Mucosa of gallbladder (tissue), 1 donor: Measurements from ENCODE around the gene ARHGEF19. TPM values are rescaled to one million over a fixed set of nuclear protein-coding genes. Genes with fewer than 3 reads are reported as not detected.
"Not testable (repeated sequence)": the region's sequence is repeated elsewhere in the genome, so short reads cannot be mapped to it uniquely, and the experiment has no call there.

ENCODE experiments used
- DNase-seq: peaks from one replicate; pipeline ENCODE4 v3.0.0-alpha.2; 2020; ENCODE audit warnings: low spot score
- total RNA-seq: library from RNA; stranded (reverse); gene quantifications from one replicate; pipeline ENCODE4 v1.2.1, GENCODE V29; 2021
- donor health status: DM: no; HTN: no; CAD: no.

ARHGEF19 gene
- total RNA-seq, 1 donor from 2014 or later: 6.4 TPM

DNA sequence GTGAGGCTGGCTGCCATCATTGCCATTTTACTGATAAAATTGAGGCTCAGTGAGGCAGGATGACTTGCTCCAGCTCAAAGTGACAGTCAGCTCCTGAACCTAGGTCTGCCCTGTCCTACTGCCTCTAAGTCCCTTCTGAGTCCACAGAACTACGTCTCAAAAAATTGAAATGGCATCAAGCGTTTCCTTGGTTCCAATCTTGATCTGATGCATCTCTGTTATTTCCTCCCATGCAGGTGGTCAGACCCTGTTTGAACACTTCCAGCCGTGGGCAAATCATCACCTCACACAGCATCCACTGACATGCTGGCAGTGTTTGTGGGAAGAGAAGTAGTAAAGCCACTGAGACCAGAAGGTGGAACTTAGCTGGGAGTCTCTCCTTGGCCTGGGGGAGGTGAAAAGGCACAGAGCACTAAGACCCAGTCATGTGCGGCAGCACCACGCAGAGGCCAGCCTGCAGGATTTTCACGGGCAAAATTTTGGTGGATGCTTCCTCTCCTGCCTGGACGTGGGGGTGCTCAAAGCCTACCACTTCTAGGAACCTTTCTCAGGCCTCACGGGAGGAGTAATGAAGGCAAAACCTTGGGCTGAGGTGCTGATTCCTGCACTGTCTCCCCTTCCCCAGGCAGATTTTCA lies 32.3 kb upstream of the ARHGEF19 start:
- DNase-seq: no peak

DNA sequence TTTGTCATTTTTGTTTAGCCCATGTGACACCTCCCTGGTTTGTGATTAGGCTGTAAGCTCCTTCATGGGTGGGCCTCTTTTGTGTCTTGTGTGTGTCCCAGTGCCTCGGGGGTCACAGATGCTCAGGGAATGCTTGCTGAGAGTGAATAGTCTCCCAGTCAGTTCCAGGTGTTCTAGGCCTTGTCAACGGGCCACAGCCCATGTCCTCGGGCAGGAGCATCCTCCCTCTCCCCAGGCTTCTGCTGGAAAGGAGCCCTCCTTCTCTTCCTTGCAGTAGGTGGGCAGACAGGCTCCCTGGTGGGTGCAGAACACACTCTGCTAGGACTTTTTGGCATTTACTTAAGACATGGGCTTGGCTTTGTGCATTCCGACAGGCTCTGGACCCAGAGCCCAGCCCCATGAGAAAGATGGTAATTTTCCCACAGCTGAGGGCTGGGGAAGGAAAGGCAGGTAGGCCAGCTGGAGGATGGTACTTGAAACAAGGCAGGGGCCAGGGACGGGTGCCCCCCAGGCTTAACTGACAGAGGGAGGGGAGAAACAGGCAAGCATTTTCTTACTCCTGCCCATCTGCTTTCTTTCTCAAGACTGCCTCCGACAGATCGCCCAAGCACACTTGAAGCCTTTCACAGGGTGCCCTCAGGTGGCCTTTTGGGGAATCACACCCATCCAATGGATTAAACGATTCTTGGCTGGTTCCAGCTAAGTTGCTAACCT lies 31.6 kb upstream of the ARHGEF19 start:
- DNase-seq: peak; percentile 87

DNA sequence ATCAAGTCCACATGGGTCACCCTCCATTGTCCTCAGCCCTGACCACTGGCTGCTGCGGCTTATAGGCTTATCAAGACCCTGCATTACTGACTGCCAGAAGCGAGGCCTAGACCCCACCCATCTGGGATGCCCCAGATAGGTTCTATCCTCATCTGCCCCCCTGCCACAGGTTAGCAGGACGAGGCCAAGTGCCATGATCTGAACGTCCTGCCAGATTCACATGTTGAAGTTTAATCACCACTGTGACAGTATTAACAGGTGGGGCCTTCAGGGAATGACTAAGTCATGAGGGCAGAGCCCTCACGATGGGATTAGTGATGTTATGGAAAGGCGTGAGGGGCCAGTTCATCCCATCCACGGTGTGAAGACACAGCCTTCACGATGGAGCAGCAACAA lies 30.8 kb upstream of the ARHGEF19 start:
- DNase-seq: no peak

DNA sequence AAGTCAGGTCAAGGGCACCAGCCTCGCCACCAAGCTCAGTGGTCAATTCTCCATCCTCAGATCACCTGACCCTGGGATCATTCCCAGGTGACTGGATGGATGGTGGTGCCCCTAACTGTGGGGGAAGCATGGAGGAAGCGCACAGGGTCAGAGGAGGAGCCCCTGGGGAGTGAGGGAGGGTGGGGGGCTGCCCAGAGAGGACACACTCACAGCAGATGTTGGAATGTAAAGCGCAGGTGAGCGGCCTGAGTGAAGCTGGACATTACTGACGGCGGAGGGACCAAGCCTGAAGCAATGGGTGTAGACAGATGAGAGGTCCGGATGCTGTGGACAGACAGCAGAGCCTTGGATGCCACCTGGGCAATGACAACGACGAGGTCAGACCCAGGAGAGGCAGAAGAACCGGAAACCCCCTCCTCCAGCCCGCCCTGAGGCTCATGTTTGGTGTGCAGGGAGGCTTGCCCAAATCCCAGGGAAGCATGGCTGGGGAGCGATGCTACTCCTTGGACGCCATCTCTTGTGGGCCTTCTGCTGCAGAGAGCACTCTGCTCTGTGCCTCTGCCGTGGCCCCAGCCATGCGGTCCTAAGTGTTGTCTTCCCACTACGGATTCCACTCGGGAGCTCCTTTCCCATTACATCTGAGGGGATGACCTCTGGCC lies 30.2 kb upstream of the ARHGEF19 start:
- no peak for DNase-seq

DNA sequence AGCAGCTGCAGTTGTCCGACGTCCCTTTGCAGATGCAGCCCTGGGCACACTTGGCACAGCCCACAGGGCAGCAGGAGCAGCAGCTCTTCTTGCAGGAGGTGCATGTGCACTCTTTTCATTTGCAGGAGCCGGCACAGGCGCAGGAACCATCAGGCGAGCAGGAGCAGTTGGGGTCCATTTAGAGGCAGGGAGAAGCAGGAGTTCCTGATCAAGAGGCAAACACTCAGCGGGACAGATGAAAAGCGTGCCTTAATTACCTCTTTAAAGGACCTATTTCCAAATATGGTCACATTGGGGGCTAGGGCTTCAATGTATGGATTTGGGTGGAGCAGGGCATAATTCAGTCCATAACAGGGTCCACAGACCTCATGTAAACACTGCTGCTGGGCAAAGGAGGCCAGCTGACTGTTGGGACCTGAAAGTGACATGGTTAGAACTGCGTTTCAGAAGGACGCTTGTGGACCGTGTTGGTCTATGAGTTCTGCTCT lies 28.8 kb upstream of the ARHGEF19 start:
- DNase-seq: no peak

DNA sequence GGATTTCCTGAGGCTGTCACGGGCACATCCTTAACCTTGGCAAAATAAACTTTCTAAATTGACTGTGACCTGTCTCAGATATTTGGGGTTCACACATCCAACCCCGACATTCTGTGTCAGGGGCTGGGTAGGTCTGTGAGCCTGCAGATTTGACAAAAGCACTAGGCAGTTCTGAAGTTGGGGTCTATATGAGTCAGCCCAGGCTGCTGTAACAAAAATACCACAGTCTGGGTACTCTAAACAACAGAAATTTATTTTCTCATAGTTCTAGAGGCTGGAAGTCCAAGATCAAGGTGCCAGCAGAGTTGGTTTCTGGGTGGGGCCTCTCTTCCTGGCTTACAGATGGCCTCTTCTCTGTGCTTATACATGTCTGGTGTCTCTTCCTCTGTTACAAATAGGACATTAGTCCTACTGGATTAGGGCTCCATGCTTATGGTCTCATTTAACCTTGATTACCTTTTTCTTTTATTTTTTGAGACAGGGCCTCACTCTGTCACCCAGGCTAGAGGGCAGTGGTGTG lies 27.6 kb upstream of the ARHGEF19 start:
- no peak for DNase-seq

DNA sequence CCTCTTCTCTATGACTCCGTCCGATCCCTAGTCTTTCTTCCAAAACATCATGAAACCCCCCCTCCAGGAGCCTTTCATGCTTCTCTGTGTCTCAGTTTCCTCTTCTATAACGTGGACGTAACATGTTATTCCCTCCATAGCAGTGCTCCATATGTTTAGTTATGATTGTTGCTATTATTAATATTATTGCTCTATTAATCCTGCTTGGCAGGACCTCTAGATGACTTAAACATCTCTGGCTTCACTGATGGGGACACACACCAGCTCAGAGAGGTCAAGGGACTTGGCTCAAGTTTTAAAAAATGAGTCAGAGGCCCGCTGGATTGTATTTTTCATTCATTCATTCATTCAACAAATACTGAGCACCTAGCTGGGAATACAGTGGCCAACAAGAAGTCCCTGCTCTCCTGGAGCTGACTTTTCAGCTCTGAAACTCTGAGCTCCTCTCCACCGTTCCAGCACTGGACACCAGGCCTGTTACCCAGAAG lies 24.9 kb upstream of the ARHGEF19 start:
- DNase-seq: no peak

DNA sequence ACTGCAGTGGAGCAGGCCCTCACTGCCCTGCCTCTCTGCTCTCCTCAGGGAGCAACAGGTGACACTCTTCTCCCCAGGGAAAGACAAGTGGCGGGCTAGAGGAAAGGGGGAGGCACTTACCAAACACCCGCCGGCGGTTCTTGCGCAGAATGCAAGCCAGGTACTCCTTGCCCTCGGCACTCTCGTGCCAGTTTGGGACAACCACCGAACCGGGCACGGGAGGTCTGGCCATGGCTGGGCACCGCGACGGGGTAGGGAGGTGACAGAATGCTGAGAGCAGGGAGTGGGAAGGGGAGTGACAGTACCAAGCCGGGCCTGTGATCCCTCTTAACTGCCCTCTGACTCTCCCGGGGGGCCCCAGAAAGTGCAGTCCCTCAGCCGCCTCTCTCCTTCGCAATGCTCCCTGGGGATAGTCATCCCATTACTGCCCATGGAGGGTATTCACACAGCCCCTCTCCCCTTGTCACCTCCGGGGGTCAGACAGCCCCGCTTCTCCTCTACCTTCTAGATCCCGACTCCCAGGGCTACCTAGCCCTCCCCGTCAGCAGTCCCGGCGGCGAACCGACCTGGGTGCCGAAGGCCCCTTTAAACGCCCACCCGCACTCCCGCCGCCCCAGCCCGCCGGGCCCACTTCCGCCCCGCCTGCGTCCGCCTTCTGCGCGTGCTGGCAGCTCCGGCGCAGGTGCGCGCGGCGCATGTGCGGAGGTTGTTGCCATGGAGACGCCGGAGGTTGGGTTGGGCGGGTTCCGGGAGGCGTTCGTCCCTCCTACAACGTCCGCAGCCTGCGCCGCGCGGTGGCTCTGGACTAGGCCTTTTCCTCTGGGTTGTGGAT lies 24.3 kb upstream of the ARHGEF19 start, which contains the start of gene CPLANE2:
TSS of gene CPLANE2 (minus strand) at position 673 of the 832 bp plus-strand sequence. CDS start at position 232, 441 bp downstream.
- DNase-seq: peak; percentile 96

DNA sequence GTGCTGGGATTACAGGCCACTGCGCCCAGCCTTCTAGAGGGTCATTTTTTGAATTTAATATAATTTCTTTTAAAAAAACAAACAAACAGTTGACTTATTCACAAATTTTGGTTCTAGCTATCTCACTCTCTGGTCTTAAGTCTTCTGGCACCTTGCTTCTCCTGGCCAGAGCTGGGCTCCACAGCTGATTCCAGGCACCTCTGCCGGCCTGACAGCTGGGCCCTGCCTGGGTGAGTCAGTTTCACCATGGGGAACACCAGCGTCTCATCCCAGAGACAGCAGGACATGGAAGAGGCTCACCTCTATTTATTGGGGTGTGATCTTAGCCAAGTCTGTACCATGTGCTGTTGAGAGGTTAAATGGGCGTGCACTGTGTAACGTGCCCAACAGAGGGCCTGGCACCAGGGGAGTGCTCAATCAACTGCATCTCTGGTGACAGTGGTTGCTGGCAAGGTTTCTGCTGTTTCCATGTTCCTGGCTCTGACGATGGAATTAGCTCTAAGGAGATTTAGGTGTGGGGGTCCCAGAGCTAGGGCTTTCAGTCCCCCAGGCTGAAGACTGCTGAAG lies 23.6 kb upstream of the ARHGEF19 start:
- no peak for DNase-seq

DNA sequence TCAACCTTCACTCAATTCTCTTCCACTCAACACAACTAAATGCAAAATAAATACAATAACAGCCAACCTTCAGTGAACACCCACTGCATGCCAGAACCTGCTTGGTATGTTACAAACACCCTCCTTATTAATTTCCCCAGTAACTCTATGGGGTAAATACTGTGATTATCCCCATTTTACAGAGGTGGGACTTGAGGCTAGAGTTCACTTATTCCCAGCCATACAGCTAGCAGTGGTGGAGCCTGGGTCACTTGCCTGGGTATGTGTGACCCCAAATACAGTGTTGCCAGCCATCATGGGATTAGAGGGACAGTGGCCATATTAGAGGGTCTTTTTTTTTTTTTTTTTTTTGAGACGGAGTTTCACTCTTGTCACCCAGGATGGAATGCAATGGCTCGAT lies 22.9 kb upstream of the ARHGEF19 start:
- DNase-seq: no peak

DNA sequence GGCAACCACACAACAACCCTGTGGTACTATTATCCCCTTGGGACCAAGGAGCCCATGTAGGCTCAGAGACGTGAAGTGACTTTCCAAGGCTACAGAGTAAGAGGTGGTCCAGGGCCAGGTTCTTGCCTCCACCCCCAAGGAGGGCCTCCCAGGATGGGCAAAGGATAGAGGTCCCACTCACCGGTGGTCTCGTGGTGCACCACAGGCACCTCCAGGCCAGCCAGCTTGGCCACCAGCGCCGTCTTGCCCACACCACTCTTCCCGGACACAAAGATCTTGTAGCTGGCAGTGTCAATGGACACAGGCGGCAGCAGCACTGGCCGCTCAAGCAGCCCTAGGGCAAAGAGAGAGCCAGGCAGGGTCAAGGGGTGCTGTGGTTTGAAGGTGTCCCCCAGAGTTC lies 21.0 kb upstream of the ARHGEF19 start:
- DNase-seq: no peak

DNA sequence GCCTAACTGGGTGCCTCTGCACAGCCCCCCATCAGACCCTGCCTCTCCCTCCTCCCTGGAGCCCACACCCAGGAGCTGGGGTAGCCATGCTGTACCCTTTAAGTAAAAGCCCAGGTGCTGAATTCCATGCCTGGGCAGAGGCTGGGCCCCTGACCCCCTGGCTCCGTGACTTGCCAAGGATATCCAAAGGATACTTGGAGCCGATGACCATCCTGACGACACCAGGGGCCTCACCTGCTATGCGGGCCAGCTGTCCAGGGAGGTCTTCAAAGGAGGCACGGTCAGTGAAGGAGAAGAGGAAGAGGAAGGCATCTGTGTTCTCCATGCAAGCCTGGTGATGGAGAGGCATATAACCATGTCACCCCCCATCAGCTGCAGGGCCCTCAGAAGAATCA lies 19.9 kb upstream of the ARHGEF19 start:
- DNase-seq: no peak

DNA sequence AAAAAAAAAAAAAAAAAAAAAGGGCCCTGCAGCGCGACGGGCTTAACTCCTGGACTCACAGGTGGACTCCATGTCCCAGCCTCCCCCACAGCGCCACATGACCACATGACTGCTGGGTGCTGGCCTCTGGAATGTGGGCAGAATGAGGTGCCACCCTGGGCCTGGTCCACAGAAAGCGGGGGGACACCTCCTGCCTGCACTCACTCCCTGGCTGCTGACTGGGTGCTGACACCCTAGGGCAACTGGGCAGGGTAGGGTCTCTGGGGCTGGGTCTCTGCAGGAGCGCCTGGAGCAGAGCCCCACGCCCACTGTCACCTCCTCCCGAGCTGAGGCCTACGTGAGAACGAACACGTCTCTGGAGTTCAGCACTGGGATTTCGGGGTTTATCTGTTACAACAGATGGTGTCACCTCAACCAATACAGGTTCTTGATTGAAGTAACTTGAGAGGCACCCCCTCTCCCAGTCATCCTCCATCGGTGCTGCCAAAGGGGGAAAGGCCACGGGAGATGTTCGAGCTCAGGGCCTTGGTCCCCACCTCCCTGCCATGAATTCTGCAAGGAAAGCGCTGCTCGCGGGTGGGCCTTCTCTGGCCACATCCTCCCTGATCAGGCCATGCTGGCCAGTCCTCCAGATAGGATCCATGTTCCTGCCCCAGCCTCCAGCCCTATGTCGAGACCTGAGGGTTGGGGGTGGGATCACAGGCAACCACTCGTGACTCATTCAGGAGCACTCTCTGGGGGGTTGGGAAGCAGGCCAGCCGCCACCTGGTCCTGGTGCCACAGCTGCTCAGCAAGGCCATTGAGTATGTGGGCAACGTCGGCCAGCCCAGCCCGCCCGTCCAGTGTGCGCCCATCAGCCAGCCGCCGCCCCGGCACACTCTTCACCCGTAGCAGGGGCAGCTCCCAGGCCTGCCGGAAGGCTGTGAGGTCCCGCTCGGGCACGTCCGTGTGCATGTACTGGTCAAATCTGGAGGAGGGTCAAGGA lies 19.2 kb upstream of the ARHGEF19 start:
- DNase-seq: no peak

DNA sequence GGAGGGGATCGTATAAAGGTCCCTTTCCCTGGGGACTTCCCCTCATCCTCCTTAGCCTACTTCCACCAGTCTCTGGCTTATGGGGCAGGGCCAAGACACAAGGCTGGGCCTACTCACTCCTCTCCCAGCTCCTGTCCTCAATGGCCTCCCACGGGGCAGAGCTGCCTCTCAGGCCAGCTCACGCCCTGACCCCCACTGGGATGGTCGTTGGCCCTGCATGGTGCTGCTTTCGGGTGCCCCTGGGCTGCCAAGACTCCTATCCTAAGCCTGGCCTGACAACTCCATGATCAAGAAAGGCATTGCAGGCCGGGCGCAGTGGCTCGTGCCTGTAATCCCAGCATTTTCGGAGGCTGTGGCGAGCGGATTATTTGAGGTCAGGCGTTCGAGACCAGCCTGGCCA lies 18.3 kb upstream of the ARHGEF19 start:
- DNase-seq: no peak

DNA sequence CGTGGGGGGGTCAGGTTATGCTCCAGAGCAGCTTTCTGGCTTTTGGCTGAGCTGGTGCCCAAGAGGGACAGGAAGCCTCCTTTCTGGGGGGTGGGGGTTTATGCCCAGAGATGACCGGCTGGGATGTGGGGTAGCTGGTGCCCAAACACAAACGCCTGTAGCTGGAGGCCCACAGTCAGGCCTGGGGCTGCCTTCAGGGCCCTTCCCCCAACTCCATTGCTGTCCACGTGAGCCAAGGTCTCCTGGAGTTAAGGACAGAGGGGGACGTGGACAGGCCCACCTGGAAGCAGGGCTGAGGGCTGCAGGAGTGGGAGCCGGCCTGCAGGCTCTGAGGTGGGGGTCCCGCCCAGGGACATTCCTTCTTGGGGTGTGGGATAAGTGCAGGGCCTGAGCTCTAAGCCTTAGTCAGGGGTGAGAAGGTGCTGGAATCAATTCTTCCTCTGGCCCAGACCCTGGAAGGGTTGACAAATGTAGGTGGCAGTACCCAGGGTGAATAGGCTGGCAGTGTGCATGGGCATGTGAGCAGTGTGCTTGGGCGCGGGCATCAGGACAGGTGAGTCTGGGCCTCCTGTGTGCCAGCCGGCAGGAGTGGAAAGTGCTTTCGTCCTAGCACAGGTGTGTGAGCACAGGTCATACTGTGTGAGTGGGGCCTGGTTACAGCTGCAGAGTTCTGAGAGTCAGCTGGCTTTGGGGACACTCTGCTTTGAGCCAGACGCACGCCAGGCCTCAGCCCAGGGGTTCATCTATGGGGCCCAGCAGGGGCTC lies 17.7 kb upstream of the ARHGEF19 start:
- no peak for DNase-seq

DNA sequence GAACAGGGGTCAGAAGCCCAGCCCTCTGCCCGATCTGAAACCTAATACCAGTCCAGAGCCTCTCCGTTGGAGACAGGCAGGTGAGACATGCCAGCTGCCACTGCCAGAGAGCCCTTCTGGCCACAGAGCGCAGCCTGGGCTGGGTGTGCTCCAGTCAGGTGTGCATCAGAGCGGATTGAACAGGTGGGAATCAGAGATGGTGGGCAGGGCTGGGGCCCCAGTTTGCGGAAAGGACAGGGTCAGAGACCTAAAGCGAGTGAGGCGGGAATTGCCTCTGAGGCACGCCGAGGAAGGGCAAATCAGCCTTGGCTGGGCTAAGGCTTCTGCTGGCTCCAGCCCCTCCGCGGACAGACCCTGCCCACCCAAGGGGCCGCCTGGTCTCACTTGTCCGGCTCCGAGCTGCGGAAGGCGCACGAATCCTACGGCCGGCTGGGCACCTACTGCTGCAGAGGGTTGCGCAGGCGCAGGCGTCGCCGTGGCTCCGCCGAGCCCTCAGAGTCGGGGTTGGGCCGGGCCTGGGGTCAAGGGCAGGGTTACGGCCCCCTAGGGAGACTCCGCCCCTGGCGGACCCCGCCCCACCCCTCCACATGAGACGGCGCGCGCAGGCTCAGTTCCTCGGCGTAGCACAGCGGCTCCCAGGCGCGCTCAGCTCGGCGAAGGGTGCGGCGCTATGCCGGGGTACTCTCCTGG lies 14.2 kb upstream of the ARHGEF19 start:
- peak; percentile 62 for DNase-seq

DNA sequence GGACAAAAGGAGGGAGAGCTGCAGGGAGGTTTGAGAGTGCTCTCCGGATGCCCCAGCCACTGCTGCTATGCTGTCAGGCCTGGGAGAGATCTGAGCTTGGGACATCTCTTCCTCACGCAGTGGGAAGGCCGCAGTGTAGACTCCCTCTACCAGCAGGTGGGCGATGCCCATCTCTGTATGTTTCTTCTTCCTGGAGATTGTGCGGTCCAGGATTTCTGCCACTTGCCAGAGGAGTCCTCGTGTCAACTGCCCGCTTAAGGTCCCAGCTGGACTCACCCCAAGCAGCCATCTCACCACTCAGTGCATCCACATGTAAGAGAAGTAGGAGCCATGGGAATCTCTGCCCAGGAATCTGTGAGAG lies 13.7 kb upstream of the ARHGEF19 start:
- DNase-seq: no peak

DNA sequence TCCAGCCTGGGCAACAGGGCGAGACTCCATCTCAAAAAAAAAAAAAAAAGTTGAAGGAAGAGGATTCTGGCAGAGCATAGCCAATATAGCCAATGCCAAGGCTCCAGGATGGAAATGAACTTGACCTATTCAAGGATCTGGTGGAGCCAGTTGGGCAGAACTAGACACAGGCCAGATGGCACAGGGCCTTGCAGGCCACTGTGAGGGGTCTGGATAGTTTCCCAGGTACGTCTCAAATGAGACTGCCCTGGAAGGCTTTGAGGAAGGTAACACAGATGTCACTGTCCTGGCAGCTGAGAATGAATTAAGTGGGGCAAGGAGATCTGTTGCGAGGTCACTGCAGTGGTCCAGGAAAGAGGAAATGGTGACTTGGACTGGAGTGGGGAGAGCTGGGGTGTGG lies 12.0 kb upstream of the ARHGEF19 start:
- DNase-seq: no peak

DNA sequence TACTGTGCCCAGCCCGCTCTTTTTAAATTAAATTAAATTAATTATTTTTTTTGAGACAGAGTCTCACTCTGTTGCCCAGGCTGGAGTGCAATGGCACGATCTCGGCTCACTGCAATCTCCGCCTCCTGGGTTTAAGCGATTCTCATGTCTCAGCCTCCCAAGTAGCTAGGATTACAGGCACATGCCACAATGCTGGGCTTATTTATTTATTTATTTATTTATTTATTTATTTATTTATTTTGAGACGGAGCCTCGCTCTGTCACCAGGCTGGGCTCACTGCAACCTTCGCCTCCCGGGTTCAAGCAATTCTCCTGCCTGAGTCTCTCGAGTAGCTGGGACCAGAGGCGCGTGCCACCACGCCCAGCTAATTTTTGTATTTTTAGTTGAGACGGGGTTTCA lies 10.3 kb upstream of the ARHGEF19 start:
- not testable (repeated sequence) for DNase-seq
